K562 (cell line): ENCODE data around the gene CAMP. TPM values are rescaled to one million over a fixed set of nuclear protein-coding genes. Genes with fewer than 3 reads are reported as not detected.

Experiments
- CC2D1A ChIP-seq: fragments of 450-650 bp; IDR thresholded peaks from 2 replicates; pipeline ENCODE4 v1.6.1; 2017; ENCODE audit warnings: mild to moderate bottlenecking
- HMGN3 ChIP-seq: IDR thresholded peaks from 2 replicates; pipeline ENCODE4 v1.6.1; 2011; ENCODE audit warnings: borderline replicate concordance, low read depth, mild to moderate bottlenecking, mixed read lengths, low read length; ENCODE audit not compliant: insufficient read length; ENCODE audit errors: extremely low read depth
- HMGXB4 ChIP-seq: sonication (generic); formaldehyde crosslinking; IDR thresholded peaks from 2 replicates; pipeline ENCODE4 v1.8.1; 2023; ENCODE audit warnings: mild to moderate bottlenecking, missing genetic modification reagents
- MXI1 ChIP-seq: IDR thresholded peaks from 2 replicates; pipeline ENCODE4 v1.6.1; 2011; ENCODE audit warnings: low read depth, mild to moderate bottlenecking, improper control_type of control experiment, low read length
- NCOA2 ChIP-seq, 2 experiments: fragments of 450-650 bp; IDR thresholded peaks; 2 replicates each; pipeline ENCODE4 v1.6.1; 2018; ENCODE audit warnings: mild to moderate bottlenecking in 2 of 2, moderate library complexity in 1 of 2; ENCODE audit not compliant: partially characterized antibody in 2 of 2
- NR0B1 ChIP-seq: fragments of 450-650 bp; IDR thresholded peaks from one replicate; pipeline ENCODE4 v1.6.1; 2018; ENCODE audit warnings: mild to moderate bottlenecking, moderate library complexity; ENCODE audit not compliant: partially characterized antibody
- RCOR1 ChIP-seq, 2 experiments: IDR thresholded peaks; 2 replicates each; pipeline ENCODE4 v1.6.1; 2012; ENCODE audit warnings: low read depth in 2 of 2, low read length in 2 of 2, borderline replicate concordance in 1 of 2, improper control_type of control experiment in 1 of 2
- SNRNP70 ChIP-seq: fragments of 200-400 bp; formaldehyde crosslinking; optimal IDR thresholded peaks from 2 replicates; pipeline ENCODE3; 2017; ENCODE audit warnings: low read depth, low read length
- TAF15 ChIP-seq: fragments of 200-400 bp; formaldehyde crosslinking; IDR thresholded peaks from 2 replicates; pipeline ENCODE4 v1.6.1; 2017; ENCODE audit warnings: mild to moderate bottlenecking, low read depth, low read length, moderate library complexity
- TARDBP ChIP-seq: fragments of 450-650 bp; IDR thresholded peaks from 2 replicates; pipeline ENCODE4 v1.6.1; 2016
- TCF3 ChIP-seq: sonication (generic); formaldehyde crosslinking; IDR thresholded peaks from 2 replicates; pipeline ENCODE4 v1.4.0; 2020; ENCODE audit warnings: mild to moderate bottlenecking, missing genetic modification reagents
- ZBTB11 ChIP-seq, 3 experiments: fragments of 200-800 bp in 1 of 3; fragments of 250-450 bp in 1 of 3; fragments of 450-650 bp in 1 of 3; sonication (Bioruptor Pico) in 1 of 3; sonication (Bioruptor generic) in 1 of 3; formaldehyde crosslinking in 1 of 3; IDR thresholded peaks; 2 replicates each; pipeline versions ENCODE4 v1.6.1 to v1.8.0; 2016 to 2022; ENCODE audit warnings: mild to moderate bottlenecking in 2 of 3, missing genetic modification characterization in 2 of 3, missing compliant biosample characterization in 1 of 3, moderate library complexity in 1 of 3
- ZNF311 ChIP-seq: fragments of 250-450 bp; sonication (Bioruptor Pico); IDR thresholded peaks from 2 replicates; pipeline ENCODE4 v1.4.0; 2020; ENCODE audit warnings: mild to moderate bottlenecking, moderate library complexity
- ZNF696 ChIP-seq: fragments of 250-450 bp; sonication (Bioruptor Pico); conservative IDR thresholded peaks from 2 replicates; pipeline ENCODE4 v1.4.0; 2020; ENCODE audit warnings: mild to moderate bottlenecking, moderate library complexity
- polyA plus RNA-seq, 8 experiments: library from polyadenylated mRNA; depleted of rRNA in 4 of 8; stranded (reverse) in 5 of 8; unstranded in 3 of 8; fragments of >200 nt; fragmentation: Nextera tagmentation in 2 of 8; fragmentation: Illumina TruSeq in 1 of 8; extraction: Ambion mirVana in 2 of 8; extraction: Trizol in 1 of 8; gene quantifications; 2 replicates each; pipeline versions ENCODE4 v1.2.1 to v1.2.3, GENCODE V29; 2011 to 2014; ENCODE audit warnings: inconsistent platforms in 1 of 8, missing spikeins in 1 of 8
- total RNA-seq, 7 experiments: library from RNA; depleted of rRNA in 6 of 7; stranded (reverse); fragments of >200 nt in 6 of 7; fragmentation: Illumina TruSeq in 2 of 7; extraction: Trizol in 2 of 7; gene quantifications; 2 replicates each; pipeline versions ENCODE4 v1.2.1 to v1.2.3, GENCODE V29; 2011 to 2021; ENCODE audit warnings: low replicate concordance in 1 of 7

The CAMP gene
- total and polyA plus RNA-seq, 9 of the 15 experiments (the other 6 are each of a cell fraction or from before 2014, with no cell fraction given), result 0.22 TPM; not detected in 8

- TF ChIP-seq ZBTB11 (CRISPR knock-in tag; IDR thresholded peaks at IDR 0.05) (no peak; a peak in 1 of 6 replicates), ZNF696 (CRISPR knock-in tag) (no peak), TARDBP (no peak), SNRNP70 (no peak), RCOR1 (IDR thresholded peaks at IDR 0.05; ENCODE audit: borderline replicate concordance in 1 of 2, low read depth in 2 of 2, low read length in 2 of 2) (peak in 1 of 2 experiments; percentile 55; a peak in 1 of 4 replicates), ZNF311 (CRISPR knock-in tag) (0 out of 2 replicates have a peak, but pooled peaks have one; percentile 16), HMGN3 (no peak), MXI1 (peak; percentile 80), NCOA2 (IDR thresholded peaks at IDR 0.05; ENCODE audit: partially characterized antibody in 2 of 2) (no peak), NR0B1 (no peak), HMGXB4 (no peak), CC2D1A (no peak), TAF15 (no peak), TCF3 (CRISPR knock-in tag) (no peak)
Measured at GRCh38 chr3:48240000-48240963, 17.0 kb downstream of the CAMP start (continued).
